Measurements from ENCODE around the gene NKAIN2.

GRCh38 chr6:124604719-124605118 is 801.1 kb downstream of the NKAIN2 start:
- no peak for TF ChIP-seq CTCF (IDR thresholded peaks at IDR 0.05; ENCODE audit: insufficient read depth, low read length, poor library complexity, severe bottlenecking)
- no peak for TF ChIP-seq EZH2phosphoT487 (conservative IDR thresholded peaks at IDR 0.05; ENCODE audit: low read length)
